AG10803 (cell line): ENCODE results near the gene CNGA4.
A peak's percentile ranks its signal among the peaks of the same experiment; 100 is the strongest.

Source experiments
- DNase-seq: peaks from one replicate; pipeline ENCODE4 v3.0.0; 2010; ENCODE audit warnings: low read depth
- H3K4me3 ChIP-seq: 2 replicates; pipeline ENCODE4 v1.5.1; 2011; ENCODE audit warnings: mild to moderate bottlenecking, low read length, control low read depth
- TF ChIP-seq, protein P1 (sequence below): conservative IDR thresholded peaks from 2 replicates; pipeline ENCODE4 v1.5.1; 2011; ENCODE audit warnings: mild to moderate bottlenecking, low read length, control low read depth, inconsistent platforms

CNGA4 gene

GRCh38 chr11:6224421-6224820, 14.5 kb upstream of the CNGA4 start:
- DNase-seq, result no peak
- TF ChIP-seq, protein P1, sequence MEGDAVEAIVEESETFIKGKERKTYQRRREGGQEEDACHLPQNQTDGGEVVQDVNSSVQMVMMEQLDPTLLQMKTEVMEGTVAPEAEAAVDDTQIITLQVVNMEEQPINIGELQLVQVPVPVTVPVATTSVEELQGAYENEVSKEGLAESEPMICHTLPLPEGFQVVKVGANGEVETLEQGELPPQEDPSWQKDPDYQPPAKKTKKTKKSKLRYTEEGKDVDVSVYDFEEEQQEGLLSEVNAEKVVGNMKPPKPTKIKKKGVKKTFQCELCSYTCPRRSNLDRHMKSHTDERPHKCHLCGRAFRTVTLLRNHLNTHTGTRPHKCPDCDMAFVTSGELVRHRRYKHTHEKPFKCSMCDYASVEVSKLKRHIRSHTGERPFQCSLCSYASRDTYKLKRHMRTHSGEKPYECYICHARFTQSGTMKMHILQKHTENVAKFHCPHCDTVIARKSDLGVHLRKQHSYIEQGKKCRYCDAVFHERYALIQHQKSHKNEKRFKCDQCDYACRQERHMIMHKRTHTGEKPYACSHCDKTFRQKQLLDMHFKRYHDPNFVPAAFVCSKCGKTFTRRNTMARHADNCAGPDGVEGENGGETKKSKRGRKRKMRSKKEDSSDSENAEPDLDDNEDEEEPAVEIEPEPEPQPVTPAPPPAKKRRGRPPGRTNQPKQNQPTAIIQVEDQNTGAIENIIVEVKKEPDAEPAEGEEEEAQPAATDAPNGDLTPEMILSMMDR, result no peak
- no peak overlapping the region for H3K4me3 ChIP-seq

GRCh38 chr11:6225024-6225423, 13.9 kb upstream of the CNGA4 start:
- no peak for DNase-seq
- TF ChIP-seq, protein P1, result no peak
- H3K4me3 ChIP-seq, result no peak overlapping the region

DNA sequence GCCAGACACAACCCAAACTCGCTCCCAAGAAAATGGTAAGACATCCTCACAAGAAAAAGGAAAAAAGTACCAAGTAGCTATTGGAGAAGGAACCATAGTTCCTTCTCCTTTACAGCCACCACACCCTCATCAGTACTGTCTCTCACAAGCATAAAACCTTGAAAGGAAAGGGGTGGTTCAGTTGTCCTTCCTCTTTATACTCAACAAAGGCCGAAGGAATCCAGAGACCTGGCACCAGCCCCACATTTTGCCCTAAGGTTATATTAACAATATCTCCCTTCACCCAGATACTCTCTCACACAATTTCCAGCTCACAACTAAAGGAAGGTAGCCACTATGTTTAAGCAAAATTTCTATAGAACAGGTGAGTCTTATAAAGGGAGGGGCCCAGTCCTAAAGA, 13.0 kb upstream of the CNGA4 start:
- DNase-seq, result no peak
- H3K4me3 ChIP-seq, result no peak overlapping the region
- TF ChIP-seq, protein P1, result no peak

- no peak overlapping the region for H3K4me3 ChIP-seq
- DNase-seq, result no peak
- TF ChIP-seq, protein P1, result no peak
Observed at GRCh38 chr11:6228520-6228919, 10.4 kb upstream of the CNGA4 start.

- H3K4me3 ChIP-seq, result no peak overlapping the region
- no peak for DNase-seq
- TF ChIP-seq, protein P1, result no peak
Observed at GRCh38 chr11:6229911-6230310, 9.0 kb upstream of the CNGA4 start.

GRCh38 chr11:6232899-6233298, 6.0 kb upstream of the CNGA4 start:
- TF ChIP-seq, protein P1, result no peak
- no peak for DNase-seq
- H3K4me3 ChIP-seq, result peak overlapping the region; percentile 6

DNA sequence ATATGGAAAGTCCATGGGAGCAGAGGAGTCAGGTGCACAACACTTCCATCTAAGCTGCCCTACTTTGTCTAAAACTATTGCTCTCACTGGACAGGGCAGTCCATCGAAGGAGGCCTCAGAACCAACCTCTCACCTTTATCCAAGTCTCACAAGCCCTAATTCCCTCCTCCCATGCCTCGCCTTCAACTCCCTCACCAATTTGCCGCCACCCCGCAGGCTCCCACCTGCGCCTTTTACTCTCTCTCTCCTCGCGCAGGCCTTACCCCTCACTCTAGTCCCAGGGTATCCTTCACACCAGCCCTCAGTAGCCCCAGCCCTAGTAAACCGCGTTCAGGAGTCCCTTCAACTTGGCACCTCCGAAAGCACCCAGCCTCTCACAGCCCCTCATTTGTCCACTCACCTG, 4.9 kb upstream of the CNGA4 start:
- peak overlapping the region; percentile 99 for H3K4me3 ChIP-seq
- TF ChIP-seq, protein P1, result no peak
- no peak for DNase-seq
